AG09309 (cell line): ENCODE measurements around the gene TMEM242.

ENCODE experiments used
- DNase-seq: peaks from one replicate; pipeline ENCODE4 v3.0.0-alpha.2; 2010; ENCODE audit warnings: low read depth
- H3K4me3 ChIP-seq: 2 replicates; pipeline ENCODE4 v1.5.1; 2011; ENCODE audit warnings: mild to moderate bottlenecking, low read depth, low read length, moderate library complexity; ENCODE audit not compliant: control insufficient read depth
- TF ChIP-seq, protein P1 (sequence below): IDR thresholded peaks from 2 replicates; pipeline ENCODE4 v1.5.1; 2011; ENCODE audit warnings: mild to moderate bottlenecking, low read depth, low read length, inconsistent platforms; ENCODE audit not compliant: insufficient read depth, control insufficient read depth; ENCODE audit errors: missing control alignments

Gene TMEM242

DNA sequence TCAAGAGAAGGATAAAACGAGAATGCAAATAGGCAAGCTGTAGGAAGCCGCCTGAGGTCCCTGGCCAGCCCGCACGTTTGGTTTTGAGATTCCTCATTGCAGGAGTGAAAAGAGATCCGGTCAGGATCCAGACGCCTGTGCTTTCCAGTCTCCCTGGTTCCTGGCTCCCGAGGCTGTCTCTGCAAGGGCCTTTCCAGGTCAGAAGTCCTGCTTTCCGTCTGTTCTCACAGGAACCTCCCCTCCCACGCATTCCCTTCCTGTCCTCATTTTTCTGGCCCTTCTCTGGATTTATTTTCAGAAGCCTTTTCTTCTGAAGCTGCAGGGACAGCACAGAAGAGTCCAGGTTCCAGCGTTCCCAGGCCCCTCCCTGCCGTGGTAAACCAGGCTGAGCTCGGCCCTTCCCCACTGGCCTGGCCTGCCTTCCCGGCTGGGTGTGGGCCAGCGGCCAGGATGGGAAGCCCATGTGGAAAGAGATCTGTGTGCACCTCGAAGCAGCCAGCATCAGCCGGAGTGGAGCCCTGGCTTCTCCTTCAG, 54.0 kb downstream of the TMEM242 start:
- H3K4me3 ChIP-seq: no peak overlapping the region
- TF ChIP-seq, protein P1, sequence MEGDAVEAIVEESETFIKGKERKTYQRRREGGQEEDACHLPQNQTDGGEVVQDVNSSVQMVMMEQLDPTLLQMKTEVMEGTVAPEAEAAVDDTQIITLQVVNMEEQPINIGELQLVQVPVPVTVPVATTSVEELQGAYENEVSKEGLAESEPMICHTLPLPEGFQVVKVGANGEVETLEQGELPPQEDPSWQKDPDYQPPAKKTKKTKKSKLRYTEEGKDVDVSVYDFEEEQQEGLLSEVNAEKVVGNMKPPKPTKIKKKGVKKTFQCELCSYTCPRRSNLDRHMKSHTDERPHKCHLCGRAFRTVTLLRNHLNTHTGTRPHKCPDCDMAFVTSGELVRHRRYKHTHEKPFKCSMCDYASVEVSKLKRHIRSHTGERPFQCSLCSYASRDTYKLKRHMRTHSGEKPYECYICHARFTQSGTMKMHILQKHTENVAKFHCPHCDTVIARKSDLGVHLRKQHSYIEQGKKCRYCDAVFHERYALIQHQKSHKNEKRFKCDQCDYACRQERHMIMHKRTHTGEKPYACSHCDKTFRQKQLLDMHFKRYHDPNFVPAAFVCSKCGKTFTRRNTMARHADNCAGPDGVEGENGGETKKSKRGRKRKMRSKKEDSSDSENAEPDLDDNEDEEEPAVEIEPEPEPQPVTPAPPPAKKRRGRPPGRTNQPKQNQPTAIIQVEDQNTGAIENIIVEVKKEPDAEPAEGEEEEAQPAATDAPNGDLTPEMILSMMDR: no peak
- peak; percentile 31 for DNase-seq

DNA sequence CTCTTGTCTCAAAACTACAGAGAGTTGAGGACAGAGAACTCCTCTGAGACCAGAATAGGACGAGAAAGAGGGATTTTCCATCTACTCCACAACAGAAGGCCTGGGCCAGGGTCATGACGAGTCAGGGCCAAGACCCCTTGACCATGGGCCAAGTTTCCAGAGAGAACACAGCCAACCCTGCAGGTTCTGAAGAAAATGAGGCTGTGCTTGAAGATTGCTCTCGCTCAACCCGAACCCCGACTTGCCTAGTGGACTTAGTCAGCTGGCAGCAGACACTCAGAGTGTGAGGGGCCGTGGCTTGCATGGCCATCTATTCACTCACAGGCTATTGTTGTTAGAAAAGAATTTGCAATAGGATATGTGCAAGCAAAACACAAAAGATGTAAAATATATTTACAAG, 54.5 kb downstream of the TMEM242 start:
- TF ChIP-seq, protein P1: no peak
- DNase-seq: no peak
- H3K4me3 ChIP-seq: no peak overlapping the region

GRCh38 chr6:157268396-157268795, 54.9 kb downstream of the TMEM242 start:
- DNase-seq: no peak
- no peak overlapping the region for H3K4me3 ChIP-seq
- TF ChIP-seq, protein P1: no peak

GRCh38 chr6:157267654-157268053, 55.7 kb downstream of the TMEM242 start:
- no peak for DNase-seq
- TF ChIP-seq, protein P1: no peak
- no peak overlapping the region for H3K4me3 ChIP-seq

GRCh38 chr6:157267109-157267611, 56.2 kb downstream of the TMEM242 start:
- no peak overlapping the region for H3K4me3 ChIP-seq
- TF ChIP-seq, protein P1: no peak
- no peak for DNase-seq

GRCh38 chr6:157266274-157267101, 56.8 kb downstream of the TMEM242 start:
- TF ChIP-seq, protein P1: no peak
- no peak overlapping the region for H3K4me3 ChIP-seq
- no peak for DNase-seq

DNA sequence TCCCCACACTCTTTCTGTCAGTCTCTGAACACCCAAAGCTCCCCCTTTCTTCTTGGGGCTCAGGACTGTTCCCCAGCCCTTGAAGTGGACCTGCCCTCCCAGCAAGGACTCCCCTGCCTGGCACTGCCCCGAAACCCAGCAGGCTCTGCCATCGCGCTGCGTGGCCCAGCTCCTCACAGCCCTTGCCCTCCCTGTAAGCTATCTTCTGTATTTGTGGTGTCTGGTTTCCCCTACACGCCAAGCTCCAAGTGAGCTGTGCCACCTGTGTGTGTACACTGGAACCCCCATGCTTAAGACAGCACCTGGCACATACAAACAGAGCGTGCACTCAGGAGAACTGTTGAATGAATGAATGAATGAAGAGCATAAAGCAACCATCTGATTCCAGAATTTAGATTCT, 57.7 kb downstream of the TMEM242 start:
- TF ChIP-seq, protein P1: no peak
- no peak for DNase-seq
- H3K4me3 ChIP-seq: no peak overlapping the region
